Measurements from ENCODE around the gene USF2.

Gene USF2

GRCh38 chr19:35246466-35247092, 22.2 kb upstream of the USF2 start:
- no peak for DNase-seq

GRCh38 chr19:35247526-35248309, 21.0 kb upstream of the USF2 start:
- peak; percentile 88 to 97 for DNase-seq

GRCh38 chr19:35248310-35249145, 20.2 kb upstream of the USF2 start, which contains the start of gene LSR:
TSS of gene LSR (plus strand) at chr19:35249002. CDS start at chr19:35249023, 21 bp downstream.
- peak; percentile 92 to 97 for DNase-seq

GRCh38 chr19:35249146-35249847, 19.5 kb upstream of the USF2 start:
- DNase-seq, result no peak

GRCh38 chr19:35249848-35250711, 18.7 kb upstream of the USF2 start:
- DNase-seq, result no peak

- no peak for DNase-seq
Measured at GRCh38 chr19:35251456-35251855, 17.3 kb upstream of the USF2 start.

GRCh38 chr19:35253316-35254286, 15.2 kb upstream of the USF2 start:
- DNase-seq, result no peak

GRCh38 chr19:35254341-35255297, 14.1 kb upstream of the USF2 start:
- no peak for DNase-seq

GRCh38 chr19:35256566-35256965, 12.2 kb upstream of the USF2 start:
- no peak for DNase-seq

- DNase-seq, result no peak
Measured at GRCh38 chr19:35257113-35257461, 11.7 kb upstream of the USF2 start.

GRCh38 chr19:35260694-35261304, 8.0 kb upstream of the USF2 start:
- no peak for DNase-seq

- DNase-seq, result no peak
Measured at GRCh38 chr19:35261356-35262100, 7.2 kb upstream of the USF2 start.

GRCh38 chr19:35262101-35262761, 6.5 kb upstream of the USF2 start:
- DNase-seq, result no peak

GRCh38 chr19:35264268-35265125, 4.3 kb upstream of the USF2 start:
- DNase-seq, result no peak

- DNase-seq, result no peak
Measured at GRCh38 chr19:35265126-35265899, 3.4 kb upstream of the USF2 start.
